ENCODE results near the gene TUT4.
"Not testable (repeated sequence)": the region's sequence is repeated elsewhere in the genome, so short reads cannot be mapped to it uniquely, and the experiment has no call there.

The TUT4 gene, protein sequence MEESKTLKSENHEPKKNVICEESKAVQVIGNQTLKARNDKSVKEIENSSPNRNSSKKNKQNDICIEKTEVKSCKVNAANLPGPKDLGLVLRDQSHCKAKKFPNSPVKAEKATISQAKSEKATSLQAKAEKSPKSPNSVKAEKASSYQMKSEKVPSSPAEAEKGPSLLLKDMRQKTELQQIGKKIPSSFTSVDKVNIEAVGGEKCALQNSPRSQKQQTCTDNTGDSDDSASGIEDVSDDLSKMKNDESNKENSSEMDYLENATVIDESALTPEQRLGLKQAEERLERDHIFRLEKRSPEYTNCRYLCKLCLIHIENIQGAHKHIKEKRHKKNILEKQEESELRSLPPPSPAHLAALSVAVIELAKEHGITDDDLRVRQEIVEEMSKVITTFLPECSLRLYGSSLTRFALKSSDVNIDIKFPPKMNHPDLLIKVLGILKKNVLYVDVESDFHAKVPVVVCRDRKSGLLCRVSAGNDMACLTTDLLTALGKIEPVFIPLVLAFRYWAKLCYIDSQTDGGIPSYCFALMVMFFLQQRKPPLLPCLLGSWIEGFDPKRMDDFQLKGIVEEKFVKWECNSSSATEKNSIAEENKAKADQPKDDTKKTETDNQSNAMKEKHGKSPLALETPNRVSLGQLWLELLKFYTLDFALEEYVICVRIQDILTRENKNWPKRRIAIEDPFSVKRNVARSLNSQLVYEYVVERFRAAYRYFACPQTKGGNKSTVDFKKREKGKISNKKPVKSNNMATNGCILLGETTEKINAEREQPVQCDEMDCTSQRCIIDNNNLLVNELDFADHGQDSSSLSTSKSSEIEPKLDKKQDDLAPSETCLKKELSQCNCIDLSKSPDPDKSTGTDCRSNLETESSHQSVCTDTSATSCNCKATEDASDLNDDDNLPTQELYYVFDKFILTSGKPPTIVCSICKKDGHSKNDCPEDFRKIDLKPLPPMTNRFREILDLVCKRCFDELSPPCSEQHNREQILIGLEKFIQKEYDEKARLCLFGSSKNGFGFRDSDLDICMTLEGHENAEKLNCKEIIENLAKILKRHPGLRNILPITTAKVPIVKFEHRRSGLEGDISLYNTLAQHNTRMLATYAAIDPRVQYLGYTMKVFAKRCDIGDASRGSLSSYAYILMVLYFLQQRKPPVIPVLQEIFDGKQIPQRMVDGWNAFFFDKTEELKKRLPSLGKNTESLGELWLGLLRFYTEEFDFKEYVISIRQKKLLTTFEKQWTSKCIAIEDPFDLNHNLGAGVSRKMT (N-terminal part only)

GRCh38 chr1:52552505-52553361 lies at the start of gene TUT4:
Gene TUT4 (minus strand): TSS chr1:52553092. CDS start chr1:52526280, 26,812 bp downstream.
- peak; percentile 55 for DNase-seq

GRCh38 chr1:52601991-52602855 lies 49.3 kb upstream of the TUT4 start, which contains the start of gene GPX7:
Gene GPX7 (plus strand): TSS chr1:52602371. CDS start chr1:52602410, 39 bp downstream.
- DNase-seq, result peak; percentile 38

- no peak for DNase-seq
These were observed 48.6 kb upstream of the TUT4 start for GRCh38 chr1:52601519-52601918.

GRCh38 chr1:52600533-52601179 lies 47.8 kb upstream of the TUT4 start:
- no peak for DNase-seq

DNA sequence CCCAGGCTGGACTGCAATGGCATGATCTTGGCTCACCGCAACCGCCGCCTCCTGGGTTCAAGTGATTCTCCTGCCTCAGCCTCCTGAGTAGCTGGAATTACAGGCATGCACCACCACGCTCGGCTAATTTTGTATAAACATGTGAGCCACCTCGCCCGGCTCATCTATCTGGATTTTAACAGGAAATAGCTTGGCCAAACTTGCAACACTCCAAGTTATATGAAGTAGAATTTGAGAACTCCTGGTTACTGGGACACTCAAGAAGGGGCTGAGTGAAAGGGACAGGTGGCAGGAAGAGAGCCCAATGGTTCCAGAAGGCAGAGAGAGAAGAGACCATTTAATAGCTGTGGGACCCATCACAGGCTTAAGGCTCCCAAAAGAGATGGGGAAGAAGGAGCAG lies 46.3 kb upstream of the TUT4 start:
- DNase-seq, result no peak

DNA sequence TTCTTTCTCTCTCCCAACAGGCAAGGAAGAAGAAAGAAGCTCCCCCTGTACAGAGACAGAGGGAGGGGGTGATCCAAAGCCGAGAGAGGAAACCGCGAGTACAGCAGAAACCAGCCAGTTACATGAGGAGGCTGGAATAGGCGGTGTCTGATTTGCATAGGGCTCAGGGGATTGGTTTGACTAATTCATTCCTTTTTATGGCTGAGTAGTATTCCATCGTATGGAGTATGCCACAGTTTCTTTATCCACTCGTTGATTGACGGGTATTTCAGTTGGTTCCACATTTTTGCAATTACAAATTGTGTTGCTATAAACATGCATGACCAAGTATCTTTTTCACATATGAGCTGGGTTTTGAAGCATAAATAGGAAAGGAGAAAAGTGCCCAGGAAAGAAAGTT lies 45.8 kb upstream of the TUT4 start:
- no peak for DNase-seq

- no peak for DNase-seq
These were observed 45.0 kb upstream of the TUT4 start for GRCh38 chr1:52597912-52598311.

GRCh38 chr1:52595061-52595460 lies 42.2 kb upstream of the TUT4 start:
- DNase-seq, result no peak

GRCh38 chr1:52593495-52593894 lies 40.6 kb upstream of the TUT4 start:
- no peak for DNase-seq

GRCh38 chr1:52592637-52593323 lies 39.9 kb upstream of the TUT4 start:
- no peak for DNase-seq

- no peak for DNase-seq
These were observed 37.4 kb upstream of the TUT4 start for GRCh38 chr1:52590266-52590665.

- no peak for DNase-seq
These were observed 35.6 kb upstream of the TUT4 start for GRCh38 chr1:52588535-52588934.

DNA sequence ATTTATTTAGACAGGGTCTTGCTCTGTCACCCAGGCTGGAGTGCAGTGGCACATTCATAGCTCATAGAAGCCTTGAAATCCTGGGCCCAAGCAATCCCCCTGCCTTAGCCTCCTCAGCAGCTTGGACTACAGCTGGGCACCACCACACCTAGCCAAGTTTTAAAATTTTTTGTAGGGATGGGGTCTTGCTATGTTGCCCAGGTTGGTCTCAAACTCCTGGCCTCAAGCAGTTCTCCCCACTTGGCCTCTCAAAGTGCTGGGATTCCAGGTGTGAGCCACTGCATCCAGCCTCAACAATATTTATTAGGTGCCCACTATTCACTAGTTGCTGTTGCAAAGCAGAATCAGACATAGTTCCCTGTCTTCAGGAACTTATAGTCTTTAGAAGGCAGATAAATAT lies 35.1 kb upstream of the TUT4 start:
- no peak for DNase-seq

DNA sequence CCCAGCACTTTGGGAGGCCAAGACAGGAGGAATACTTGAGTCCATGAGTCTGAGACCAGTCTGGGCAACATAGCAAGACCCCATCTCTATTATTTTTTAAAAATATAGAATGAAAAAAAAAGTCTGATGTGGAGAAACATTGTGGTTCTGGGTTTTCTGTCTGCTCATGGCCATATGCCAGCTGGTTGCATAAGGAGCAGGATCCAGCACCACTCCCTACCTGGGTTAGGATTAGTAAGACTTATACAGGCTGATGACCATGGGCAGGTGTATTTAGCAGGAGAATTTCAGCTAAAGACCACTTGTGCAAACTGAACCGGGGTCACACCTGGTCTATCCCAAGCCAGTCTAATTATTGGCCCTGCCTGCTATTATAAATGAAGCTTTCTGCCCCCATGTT lies 32.6 kb upstream of the TUT4 start:
- no peak for DNase-seq

DNA sequence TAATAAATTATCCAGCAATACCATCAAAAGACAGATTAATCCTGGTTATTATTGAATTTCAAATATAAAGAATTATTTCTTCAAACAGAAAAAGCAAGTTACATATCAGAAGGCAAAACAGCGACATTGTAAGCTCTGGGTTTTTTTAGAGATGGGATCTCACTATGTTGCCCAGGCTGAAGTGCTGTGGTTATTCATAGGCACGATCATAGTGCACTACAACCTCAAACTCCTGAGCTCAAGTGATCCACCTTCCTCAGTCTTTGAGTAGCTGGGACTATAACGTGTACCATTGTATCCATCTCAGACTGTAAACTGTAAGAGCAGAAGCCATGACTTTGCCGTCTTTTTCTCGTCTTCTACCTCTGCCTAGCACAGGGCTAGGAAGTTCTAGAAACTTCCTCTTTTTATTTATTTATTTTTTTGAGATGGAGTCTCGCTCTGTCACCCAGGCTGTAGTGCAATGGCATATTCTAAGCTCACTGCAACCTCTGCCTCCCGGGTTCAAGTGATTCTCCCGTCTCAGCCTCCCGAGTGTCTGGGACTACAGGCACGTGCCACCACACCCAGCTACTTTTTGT lies 29.3 kb upstream of the TUT4 start:
- DNase-seq, result no peak

GRCh38 chr1:52580283-52580682 lies 27.4 kb upstream of the TUT4 start:
- DNase-seq, result no peak

DNA sequence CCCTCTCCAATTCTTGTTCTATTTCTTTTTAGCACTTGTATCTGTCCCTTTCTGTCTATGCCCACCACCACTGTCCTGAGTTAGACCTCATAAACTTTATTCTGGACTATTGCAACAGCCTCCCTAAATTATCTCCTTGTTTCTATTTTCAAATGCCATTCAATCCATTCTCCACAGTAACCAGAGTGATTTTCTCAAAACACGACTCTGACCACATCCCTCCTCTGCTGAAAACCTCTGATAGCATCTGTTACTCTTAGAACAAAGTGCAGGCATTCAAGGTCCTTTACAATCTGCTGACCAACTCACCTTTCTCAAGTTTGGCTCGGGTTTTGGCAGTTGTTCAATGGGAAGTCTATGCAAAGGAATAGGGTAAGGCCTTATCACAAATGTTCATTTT lies 26.5 kb upstream of the TUT4 start:
- DNase-seq, result no peak

DNA sequence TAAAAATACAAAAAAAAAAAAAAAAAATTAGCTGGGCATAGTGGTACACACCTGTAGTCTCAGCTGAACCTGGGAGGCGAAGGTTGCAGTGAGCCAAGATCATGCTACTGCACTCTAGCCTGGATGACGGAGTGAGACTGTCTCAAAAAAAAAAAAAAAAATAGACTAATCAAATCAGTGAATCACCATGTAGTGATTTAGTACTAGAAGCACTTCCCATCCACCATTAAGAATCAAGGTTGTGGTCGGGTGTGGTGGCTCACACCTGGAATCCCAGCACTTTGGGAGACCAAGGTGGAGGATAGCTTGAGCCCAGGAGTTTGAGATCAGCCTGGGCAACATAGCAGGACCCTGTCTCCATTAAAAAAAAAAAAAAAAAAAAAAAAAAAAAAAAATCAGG lies 25.2 kb upstream of the TUT4 start:
- DNase-seq, result not testable (repeated sequence)

DNA sequence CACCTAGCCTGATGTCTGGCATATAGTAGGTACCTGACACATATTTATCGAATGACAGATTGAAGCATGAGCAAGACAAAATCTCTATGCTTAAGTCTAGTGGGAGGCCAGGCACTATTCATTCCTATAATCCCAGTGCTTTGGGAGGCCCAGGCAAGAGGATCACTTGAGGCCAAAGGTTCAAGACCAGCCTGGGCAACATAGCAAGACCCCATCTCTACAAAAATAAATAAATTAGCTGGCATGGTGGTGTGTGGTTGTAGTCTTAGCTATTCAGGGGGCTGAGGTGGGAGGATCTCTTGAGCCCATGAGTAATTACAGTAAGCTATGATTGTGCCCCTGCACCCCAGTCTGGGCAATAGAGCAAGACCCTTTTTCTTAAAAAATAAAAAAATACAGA lies 23.2 kb upstream of the TUT4 start:
- DNase-seq, result no peak

- DNase-seq, result no peak
These were observed 21.7 kb upstream of the TUT4 start for GRCh38 chr1:52574594-52574993.
